22Rv1 (cell line): ENCODE results near the gene ONECUT2.

Experiments
- H3K27ac ChIP-seq: fragments of 450-650 bp; 2 replicates; pipeline ENCODE4 v1.5.1; 2017
- ZFX ChIP-seq: fragments of 450-650 bp; IDR thresholded peaks from 2 replicates; pipeline ENCODE4 v1.6.1; 2017; ENCODE audit warnings: antibody characterized with exemption, borderline replicate concordance
- TF ChIP-seq, protein P1 (sequence below): fragments of 450-650 bp; IDR thresholded peaks from 2 replicates; pipeline ENCODE4 v1.5.1; 2017; ENCODE audit warnings: mild to moderate bottlenecking

Gene ONECUT2

DNA sequence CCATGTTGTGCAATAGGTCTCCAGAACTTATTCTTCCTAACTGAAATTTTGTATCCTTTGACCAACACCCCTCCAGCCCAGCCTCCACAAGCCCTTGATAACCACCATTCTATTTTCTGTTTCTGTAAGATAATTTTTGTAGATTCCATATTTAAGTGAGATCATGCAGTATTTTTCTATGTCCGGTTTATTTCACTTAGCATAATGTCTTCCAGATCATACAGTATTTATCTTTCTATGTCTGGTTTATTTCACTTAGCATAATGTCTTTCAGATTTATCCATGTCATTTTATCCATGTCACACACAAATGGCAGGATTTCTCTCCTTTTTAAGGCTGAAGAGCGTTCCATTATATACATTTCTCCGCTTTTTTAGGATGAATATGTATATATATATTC lies 24.4 kb upstream of the ONECUT2 start:
- TF ChIP-seq ZFX, result no peak
- H3K27ac ChIP-seq, result no peak overlapping the region

DNA sequence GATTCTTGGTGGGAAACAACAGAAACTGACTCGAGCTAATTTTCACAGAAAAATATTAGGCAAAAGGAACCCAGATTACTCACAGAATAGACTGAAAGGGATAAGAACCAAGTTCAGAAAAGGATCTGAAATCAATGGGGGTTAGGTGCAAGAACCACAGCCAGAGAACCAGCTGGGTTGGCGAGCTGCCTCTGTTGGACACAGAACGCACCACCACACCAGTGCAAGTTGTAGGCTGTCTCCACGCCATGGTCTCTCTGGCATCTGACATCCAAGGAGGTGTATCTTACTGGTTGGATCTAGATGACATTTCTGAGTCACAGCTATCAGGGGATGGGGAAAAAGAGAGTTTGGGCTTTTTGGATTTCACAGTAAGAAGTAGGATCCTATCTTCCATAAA lies 18.6 kb upstream of the ONECUT2 start:
- H3K27ac ChIP-seq, result no peak overlapping the region
- TF ChIP-seq, protein P1, sequence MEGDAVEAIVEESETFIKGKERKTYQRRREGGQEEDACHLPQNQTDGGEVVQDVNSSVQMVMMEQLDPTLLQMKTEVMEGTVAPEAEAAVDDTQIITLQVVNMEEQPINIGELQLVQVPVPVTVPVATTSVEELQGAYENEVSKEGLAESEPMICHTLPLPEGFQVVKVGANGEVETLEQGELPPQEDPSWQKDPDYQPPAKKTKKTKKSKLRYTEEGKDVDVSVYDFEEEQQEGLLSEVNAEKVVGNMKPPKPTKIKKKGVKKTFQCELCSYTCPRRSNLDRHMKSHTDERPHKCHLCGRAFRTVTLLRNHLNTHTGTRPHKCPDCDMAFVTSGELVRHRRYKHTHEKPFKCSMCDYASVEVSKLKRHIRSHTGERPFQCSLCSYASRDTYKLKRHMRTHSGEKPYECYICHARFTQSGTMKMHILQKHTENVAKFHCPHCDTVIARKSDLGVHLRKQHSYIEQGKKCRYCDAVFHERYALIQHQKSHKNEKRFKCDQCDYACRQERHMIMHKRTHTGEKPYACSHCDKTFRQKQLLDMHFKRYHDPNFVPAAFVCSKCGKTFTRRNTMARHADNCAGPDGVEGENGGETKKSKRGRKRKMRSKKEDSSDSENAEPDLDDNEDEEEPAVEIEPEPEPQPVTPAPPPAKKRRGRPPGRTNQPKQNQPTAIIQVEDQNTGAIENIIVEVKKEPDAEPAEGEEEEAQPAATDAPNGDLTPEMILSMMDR, result no peak
- TF ChIP-seq ZFX, result no peak

- H3K27ac ChIP-seq, result peak overlapping the region; percentile 78
- TF ChIP-seq, protein P1, result no peak
- TF ChIP-seq ZFX, result no peak
Measured at GRCh38 chr18:57422313-57422872, 12.8 kb upstream of the ONECUT2 start.

DNA sequence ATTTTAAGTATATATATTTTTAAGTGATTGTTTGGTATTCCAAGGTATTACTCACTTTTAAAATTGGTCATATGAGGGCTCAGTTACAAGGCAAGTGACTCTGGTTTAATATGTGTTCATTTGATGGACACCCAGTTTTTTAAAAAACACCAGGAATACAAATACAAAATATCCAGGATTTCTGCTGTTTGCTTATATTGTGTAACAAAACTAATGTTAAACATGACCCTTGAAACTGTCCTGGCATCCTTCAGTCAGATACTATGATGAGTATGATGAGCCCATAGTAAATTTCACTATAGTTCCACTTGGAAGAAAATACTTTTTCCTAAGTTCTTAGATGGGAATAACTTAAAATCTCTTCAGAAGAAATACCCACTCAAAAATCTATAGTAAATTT lies 11.4 kb upstream of the ONECUT2 start:
- no peak overlapping the region for H3K27ac ChIP-seq
- TF ChIP-seq ZFX, result no peak
- TF ChIP-seq, protein P1, result no peak

- no peak for TF ChIP-seq ZFX
- TF ChIP-seq, protein P1, result no peak
- no peak overlapping the region for H3K27ac ChIP-seq
Measured at GRCh38 chr18:57425096-57425495, 10.1 kb upstream of the ONECUT2 start.

DNA sequence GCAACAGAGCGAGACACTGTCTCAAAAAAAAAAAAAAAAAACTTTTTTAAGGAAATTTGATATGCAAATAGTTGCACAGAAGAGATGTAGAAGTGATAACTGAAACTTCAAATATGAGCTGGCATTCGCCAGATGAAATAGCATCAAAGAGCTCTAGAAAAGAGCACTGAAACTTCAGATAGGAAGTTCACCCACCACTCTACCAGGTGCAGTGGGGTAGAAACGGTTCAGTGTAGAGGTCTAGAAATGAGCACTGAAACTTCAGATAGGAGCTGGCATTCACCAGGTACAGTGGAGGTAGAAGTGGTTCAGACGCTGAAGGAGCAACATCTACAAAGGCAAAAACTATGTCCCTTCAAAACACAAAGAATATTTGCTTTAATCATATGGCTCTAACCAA lies 9.0 kb upstream of the ONECUT2 start:
- TF ChIP-seq ZFX, result no peak
- TF ChIP-seq, protein P1, result no peak
- H3K27ac ChIP-seq, result no peak overlapping the region

- no peak overlapping the region for H3K27ac ChIP-seq
- TF ChIP-seq, protein P1, result no peak
Measured at GRCh38 chr18:57427429-57428201, 7.6 kb upstream of the ONECUT2 start.
